HCT116 (cell line): ENCODE measurements around the gene SLC35G2. TPM values are rescaled to one million over a fixed set of nuclear protein-coding genes. Genes with fewer than 3 reads are reported as not detected.

Experiments
- total RNA-seq: library from RNA; stranded (reverse); gene quantifications from one replicate; pipeline ENCODE4 v1.2.1, GENCODE V29; 2021; ENCODE audit not compliant: unreplicated experiment

SLC35G2 gene
- total RNA-seq, 1 experiment from 2014 or later: 3.3 TPM

Other genes starting within 250 kb of the SLC35G2 start
- gene STAG1, start 66.7 kb upstream of the SLC35G2 start, total RNA-seq: 29.4 TPM
- 25.6 TPM for gene NCK1, start 43.1 kb downstream of the SLC35G2 start, total RNA-seq
- 6.1 TPM for gene IL20RB, start 138.9 kb downstream of the SLC35G2 start, total RNA-seq